ENCODE measurements around the gene STX10.

STX10 gene

GRCh38 chr19:13139633-13140311 lies 10.4 kb downstream of the STX10 start:
- DNase-seq, result no peak

DNA sequence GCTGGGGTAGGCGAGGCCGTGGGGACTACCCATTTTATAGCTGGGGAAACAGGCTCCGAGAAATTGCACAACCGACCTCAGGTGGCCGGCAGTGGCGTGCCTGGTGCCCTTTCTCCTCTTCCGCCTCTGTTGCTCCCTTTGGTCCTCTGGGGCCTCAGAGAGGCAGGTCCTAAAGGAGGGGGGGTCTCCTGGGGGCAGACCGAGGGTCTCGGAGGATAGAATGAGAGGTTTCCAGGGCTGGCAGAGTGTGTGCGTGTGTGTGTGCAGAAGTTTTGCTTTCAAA lies 11.3 kb downstream of the STX10 start:
- DNase-seq, result no peak

DNA sequence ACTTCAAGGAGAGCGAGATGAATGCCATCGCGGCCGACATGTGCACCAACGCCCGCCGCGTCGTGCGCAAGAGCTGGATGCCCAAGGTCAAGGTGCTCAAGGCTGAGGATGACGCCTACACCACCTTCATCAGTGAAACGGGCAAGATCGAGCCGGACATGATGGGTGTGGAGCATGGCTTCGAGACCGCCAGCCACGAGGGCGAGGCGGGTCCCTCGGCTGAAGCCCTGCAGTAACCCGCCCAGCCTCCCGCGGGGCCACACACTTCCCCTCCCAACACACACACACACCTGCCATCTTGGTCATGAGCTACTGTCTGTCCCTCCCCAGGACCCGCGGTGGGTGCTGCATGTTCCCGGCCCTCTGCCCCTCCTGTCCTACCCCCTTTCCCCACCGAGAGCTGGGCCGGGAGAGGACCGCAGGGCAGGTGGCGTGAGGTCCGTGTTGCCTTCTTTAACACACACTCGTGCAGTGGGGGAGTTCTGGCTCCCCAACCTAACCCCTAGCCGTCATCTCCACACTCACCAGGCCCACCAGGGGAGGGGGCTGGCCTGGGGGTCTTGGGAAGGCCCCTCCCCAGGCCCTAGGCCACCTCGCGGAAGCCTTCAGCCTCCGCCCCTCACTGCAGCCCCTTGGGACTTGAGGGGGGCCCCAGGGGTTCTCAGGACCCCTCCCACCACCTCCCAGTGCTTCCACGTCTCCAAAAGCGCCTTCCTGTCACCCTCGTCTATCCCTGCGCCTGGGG lies 11.8 kb downstream of the STX10 start:
- DNase-seq, result no peak

DNA sequence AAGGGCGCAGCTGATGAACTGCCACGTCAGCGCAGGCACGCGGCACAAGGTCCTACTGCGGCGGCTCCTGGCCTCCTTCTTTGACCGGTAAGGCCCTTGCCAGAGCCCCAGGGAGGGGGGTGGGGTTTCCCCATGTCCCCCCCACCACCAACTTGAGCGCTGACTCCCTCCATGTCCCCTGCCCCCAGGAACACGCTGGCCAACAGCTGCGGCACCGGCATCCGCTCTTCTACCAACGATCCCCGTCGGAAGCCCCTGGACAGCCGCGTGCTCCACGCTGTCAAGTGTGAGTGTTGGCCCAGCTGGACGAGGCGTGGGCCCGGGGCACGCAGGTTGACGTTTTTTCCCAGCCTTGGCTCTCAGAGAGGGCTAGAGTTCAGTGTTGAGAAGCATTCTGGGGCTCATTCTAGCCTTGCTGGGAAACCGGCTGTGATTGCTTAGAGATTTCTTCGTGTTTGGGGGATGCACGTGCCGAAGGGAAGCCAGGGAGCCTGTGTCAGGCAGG lies 12.8 kb downstream of the STX10 start:
- DNase-seq, result no peak

DNA sequence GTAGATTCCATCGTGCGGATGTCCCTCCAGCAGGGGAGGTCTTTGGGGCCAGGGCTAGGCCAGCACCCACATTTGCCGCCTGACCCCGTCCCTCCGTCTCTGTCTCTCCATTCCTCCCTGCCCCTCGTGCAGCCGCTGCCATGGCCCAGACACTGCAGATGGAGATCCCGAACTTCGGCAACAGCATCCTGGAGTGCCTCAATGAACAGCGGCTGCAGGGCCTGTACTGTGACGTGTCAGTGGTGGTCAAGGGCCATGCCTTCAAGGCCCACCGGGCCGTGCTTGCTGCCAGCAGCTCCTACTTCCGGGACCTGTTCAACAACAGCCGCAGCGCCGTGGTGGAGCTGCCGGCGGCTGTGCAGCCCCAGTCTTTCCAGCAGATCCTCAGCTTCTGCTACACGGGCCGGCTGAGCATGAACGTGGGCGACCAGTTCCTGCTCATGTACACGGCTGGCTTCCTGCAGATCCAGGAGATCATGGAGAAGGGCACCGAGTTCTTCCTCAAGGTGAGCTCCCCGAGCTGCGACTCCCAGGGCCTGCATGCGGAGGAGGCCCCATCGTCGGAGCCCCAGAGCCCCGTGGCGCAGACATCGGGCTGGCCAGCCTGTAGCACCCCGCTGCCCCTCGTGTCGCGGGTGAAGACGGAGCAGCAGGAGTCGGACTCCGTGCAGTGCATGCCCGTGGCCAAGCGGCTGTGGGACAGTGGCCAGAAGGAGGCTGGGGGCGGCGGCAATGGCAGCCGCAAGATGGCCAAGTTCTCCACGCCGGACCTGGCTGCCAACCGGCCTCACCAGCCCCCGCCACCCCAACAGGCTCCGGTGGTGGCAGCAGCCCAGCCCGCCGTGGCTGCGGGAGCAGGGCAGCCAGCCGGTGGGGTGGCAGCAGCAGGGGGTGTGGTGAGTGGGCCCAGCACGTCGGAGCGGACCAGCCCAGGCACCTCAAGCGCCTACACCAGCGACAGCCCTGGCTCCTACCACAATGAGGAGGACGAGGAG lies 14.8 kb downstream of the STX10 start:
- no peak for DNase-seq

DNA sequence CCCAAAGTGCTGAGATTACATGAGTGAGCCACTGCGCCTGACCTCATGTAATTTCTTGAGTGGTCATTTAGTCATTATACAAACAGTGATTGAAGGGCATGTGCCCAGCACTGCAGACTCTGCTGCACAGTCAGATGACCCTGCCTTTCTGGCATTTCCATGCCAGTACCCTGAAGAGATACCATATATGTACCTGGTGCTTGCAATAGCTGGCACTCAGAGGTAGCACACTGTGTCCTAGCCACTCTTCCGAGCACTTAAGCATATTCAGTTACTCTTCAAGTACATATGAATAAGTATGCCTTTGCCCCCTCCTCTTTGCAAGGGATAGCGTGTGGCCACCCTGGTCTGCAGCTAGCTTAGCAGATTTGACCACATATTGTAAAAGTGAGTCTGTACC lies 15.5 kb downstream of the STX10 start:
- no peak for DNase-seq

GRCh38 chr19:13133241-13133870 lies 16.8 kb downstream of the STX10 start:
- no peak for DNase-seq

GRCh38 chr19:13132471-13133180 lies 17.5 kb downstream of the STX10 start:
- DNase-seq, result peak; percentile 69

- no peak for DNase-seq
Observed at GRCh38 chr19:13130886-13131490, 19.2 kb downstream of the STX10 start.

- DNase-seq, result no peak
Observed at GRCh38 chr19:13129384-13129783, 20.8 kb downstream of the STX10 start.

DNA sequence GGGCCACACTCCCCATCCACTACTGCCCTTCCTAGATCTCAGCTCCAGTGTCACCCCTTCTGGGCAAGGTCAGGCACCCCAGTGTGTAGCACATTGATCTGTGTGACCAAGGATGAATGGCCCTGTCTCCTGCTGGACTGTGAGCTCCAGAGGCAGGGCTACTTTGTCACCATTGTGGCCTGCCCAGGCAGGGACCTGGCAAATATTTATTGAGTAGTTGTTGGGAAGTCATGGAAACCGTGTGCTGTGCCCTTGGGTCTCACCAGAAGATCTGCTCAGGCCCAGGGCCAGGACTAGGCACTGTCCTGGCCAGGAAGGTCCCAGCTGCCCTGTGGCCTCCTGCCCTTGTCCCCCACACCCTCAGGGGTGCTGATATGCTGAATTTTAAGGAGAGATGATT lies 21.6 kb downstream of the STX10 start:
- DNase-seq, result no peak

DNA sequence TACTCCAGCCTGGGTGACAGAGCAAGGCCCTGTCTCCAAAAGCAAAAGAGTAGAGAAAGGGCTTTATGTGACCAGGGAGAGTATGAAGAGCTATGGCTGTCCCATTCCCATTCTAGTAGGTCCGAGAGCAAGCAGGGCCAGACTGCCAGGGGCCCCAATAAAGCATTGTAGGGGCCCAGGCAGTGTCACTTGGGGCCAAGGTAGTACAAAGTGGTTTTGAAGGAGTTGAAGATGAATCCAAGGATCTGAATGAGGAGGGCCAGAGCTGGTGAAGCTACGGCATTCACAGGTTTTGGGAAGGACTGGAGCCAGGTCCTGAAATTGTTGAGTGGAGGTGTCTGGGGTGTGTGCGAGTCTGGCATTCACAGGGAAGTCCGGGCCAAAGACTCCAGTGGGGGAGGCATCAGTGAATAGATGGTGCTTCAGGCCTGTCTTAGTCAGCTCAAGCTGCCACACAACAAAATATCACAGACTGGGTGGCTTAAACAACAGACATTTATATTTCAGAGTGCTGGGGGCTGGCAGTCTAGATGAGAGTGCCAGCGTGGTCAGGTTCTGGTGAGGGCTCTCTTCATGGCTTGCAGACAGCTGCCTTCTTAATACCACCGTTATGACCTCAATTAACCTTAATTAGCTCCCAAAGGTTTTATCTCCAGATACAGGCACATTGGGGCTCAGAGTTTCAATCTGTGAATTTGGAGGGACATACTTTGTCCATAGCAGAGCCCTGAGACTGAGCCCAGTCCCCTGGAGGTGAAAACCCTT lies 22.2 kb downstream of the STX10 start:
- DNase-seq, result no peak

- DNase-seq, result no peak
Observed at GRCh38 chr19:13127051-13127450, 23.1 kb downstream of the STX10 start.

- no peak for DNase-seq
Observed at GRCh38 chr19:13122980-13123957, 26.9 kb downstream of the STX10 start.

DNA sequence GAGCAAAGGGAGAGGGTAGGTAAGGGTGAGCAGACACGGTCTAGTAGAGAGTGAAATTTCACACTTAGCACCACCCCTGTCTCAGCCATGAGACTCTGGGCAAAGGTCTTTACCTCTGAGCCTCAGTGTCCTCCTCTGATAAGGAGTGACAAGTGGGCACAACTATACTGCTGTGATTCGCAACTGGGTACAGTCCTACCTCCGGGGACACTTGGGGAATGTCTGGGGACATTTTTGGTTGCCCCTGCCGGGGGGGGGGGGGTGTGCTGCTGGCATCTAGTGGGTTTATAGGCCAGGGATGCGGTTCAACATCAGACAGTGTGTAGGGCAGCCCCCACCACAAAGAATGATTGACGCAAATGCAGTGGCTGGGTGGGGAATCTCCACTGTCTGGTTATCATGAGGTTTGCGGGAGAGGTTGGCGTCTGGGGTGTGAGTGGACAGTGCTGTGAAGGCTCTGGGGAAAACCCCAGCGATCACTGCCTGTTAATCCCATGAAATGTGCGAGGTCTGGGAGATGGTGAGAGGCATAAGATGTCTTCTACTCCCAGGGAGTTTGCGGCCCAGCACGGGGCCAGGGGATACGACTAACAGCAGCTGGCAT lies 27.8 kb downstream of the STX10 start:
- no peak for DNase-seq

DNA sequence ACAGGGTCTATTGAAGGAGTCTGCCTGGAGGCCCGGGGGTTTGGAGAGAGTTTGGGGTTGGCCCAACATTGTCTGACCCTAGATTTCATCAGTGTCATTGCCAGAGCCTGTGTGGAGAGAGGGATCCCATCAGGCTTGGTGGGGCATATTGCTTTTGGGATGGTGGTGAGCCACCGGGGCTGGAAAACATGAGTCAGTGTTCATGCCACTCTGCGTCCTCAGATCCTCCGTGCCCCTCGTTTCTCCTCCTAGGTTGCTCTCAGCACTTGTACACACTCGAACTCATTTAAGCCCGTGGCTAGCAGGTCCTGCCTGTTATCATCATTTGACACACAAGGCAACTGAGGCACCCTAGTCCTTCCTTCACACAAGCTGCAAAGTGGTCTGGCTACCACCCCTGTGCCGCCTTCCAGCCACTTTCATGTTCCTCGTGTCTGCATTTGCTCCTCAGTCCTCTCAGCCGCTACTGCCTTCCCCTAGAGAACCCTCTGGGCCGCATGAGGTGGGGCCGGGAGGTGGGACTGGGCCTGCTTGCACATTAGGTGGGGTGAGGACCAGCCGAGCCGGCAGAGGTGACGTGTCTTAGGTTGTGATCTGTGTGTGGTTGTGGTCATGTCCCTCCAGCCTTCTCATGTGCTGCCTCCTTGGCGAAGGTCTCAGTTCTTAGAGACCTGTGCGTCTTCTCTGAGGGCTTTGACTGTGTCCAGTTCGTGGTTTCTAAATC lies 28.5 kb downstream of the STX10 start:
- DNase-seq, result no peak

- DNase-seq, result no peak
Observed at GRCh38 chr19:13120817-13121216, 29.4 kb downstream of the STX10 start.

GRCh38 chr19:13120031-13120430 lies 30.1 kb downstream of the STX10 start:
- DNase-seq, result no peak

DNA sequence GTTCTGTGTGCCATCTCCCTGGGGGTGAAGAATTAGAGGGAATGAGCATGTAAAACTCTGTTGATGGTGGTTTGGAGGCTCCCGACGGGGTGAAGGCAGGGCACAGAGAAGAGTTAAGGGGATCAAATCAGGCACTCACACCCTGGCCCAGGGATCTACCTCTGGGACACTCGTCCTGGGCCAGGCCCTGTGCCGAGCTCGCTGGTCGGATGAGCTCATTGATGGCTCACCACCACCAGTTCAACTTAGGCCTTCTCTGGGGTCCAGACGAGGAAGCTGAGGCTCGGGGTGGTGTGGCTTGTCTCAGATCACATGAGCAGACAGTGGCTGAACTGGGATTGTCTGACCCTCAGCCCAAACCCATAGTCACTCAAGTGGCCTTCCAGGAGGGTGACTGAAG lies 30.5 kb downstream of the STX10 start:
- DNase-seq, result no peak
